ENCODE measurements around the gene MUC2. TPM values are rescaled to one million over a fixed set of nuclear protein-coding genes. Genes with fewer than 3 reads are reported as not detected.
A peak's percentile ranks its signal among the peaks of the same experiment; 100 is the strongest.

Gene MUC2
- polyA plus RNA-seq, 3 donors = not detected

DNA sequence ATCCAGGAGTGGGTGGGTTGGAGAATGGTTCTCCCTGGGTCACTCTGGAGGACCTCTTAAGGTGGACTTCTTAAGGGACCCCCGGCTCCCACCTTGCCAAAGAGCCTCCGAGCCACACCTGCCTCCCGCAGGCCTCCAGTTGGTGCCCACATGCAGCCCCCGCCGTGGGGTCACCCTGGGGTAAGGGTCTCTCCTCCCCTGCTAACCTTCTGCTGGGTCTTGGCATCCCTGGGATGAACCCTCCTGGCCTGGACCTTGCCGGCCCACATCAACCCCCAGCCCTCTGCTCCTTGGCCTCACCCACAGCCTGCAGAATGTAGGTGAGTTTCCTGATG is 25.6 kb upstream of the MUC2 start:
- Histone ChIP-seq H3K9ac (ENCODE audit: insufficient read depth, low read length, poor library complexity, severe bottlenecking) (no peak overlapping the region), H3K4me3 (replicated peaks in 1 of 3; ENCODE audit: low read depth in 2 of 3, low read length in 3 of 3) (no peak overlapping the region), H3K4me1 (ENCODE audit: control insufficient read depth in 1 of 2, insufficient read depth in 2 of 2, low read length in 2 of 2) (no peaks in the 10 kb centered on the region), H2AFZ (ENCODE audit: insufficient read depth, low read depth, low read length, poor library complexity, severe bottlenecking) (no peak overlapping the region), H3K36me3 (replicated peaks in 1 of 2; ENCODE audit: control insufficient read depth in 1 of 2, insufficient read depth in 2 of 2, low read length in 2 of 2) (no peaks in the 10 kb centered on the region), H3K27ac (ENCODE audit: low read depth in 1 of 2, low read length in 2 of 2) (no peak overlapping the region), H4K20me1 (ENCODE audit: insufficient read depth, low read length) (no peaks in the 10 kb centered on the region), H3K4me2 (replicated peaks; ENCODE audit: extremely low read depth, low read length, poor library complexity, severe bottlenecking) (no peak overlapping the region), H3K27me3 (ENCODE audit: control insufficient read depth in 2 of 2, insufficient read depth in 2 of 2, low read length in 2 of 2) (peaks cover 0 to 6% of the 10 kb centered on the region in 2 donors), H3K79me2 (ENCODE audit: insufficient read depth, low read length) (no peaks in the 10 kb centered on the region), H3K9me3 (replicated peaks in 1 of 2; ENCODE audit: control insufficient read depth in 1 of 2, insufficient read depth in 1 of 2, low read length in 2 of 2) (no peaks in the 10 kb centered on the region)
- intact Hi-C loops (cut with micrococcal nuclease) = loop anchor here in 1 of 2 donors (2.0 kb wide), 1 partner anchor 200 kb away; no protein-coding TSS in a partner anchor
- no peak for DNase-seq
- WGBS (ENCODE audit: insufficient coverage) = 100% methylated on average over 3 of the region's 6 CpGs
- peaks cover 7% of the 10 kb centered on the region for H3K4me1 Mint-ChIP-seq
- H3K9me3 Mint-ChIP-seq = peaks cover 0 to 4% (median 0%) of the 10 kb centered on the region in 7 donors
- no peak overlapping the region for H3K4me3 Mint-ChIP-seq
- TF ChIP-seq, protein P1, sequence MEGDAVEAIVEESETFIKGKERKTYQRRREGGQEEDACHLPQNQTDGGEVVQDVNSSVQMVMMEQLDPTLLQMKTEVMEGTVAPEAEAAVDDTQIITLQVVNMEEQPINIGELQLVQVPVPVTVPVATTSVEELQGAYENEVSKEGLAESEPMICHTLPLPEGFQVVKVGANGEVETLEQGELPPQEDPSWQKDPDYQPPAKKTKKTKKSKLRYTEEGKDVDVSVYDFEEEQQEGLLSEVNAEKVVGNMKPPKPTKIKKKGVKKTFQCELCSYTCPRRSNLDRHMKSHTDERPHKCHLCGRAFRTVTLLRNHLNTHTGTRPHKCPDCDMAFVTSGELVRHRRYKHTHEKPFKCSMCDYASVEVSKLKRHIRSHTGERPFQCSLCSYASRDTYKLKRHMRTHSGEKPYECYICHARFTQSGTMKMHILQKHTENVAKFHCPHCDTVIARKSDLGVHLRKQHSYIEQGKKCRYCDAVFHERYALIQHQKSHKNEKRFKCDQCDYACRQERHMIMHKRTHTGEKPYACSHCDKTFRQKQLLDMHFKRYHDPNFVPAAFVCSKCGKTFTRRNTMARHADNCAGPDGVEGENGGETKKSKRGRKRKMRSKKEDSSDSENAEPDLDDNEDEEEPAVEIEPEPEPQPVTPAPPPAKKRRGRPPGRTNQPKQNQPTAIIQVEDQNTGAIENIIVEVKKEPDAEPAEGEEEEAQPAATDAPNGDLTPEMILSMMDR (IDR thresholded peaks at IDR 0.05) = no peak
- no peaks in the 10 kb centered on the region for H3K36me3 Mint-ChIP-seq
- H3K27ac Mint-ChIP-seq = no peak overlapping the region
- peaks cover 20 to 33% (median 23%) of the 10 kb centered on the region in 3 donors for H3K27me3 Mint-ChIP-seq (ENCODE audit: low read depth in 3 of 3)

DNA sequence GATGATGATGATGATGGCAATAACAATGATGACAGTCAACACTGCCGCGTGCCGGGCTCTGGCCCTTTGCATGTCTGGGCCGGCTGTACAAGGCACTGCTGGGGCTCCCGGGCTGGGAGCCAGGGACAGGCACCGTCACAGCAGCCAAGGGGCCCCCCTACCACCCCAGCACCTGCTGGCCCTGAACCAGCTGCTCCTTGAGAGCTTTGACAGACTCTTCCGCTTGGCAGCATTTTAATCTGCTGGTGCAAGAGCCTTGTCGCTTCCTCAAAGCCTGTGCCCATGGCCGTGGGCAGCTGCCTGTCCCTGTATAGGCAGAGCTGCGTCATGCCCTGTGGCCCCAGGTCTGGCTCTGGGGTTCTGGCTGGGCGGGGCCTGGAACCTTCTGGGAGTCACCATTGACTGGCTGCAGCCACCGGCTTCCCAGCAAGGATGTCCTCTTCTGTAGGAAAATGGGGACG is 25.2 kb upstream of the MUC2 start:
- peaks cover 7% of the 10 kb centered on the region for H3K4me1 Mint-ChIP-seq
- Histone ChIP-seq H3K27ac (ENCODE audit: low read depth in 1 of 2, low read length in 2 of 2) (no peak overlapping the region), H3K4me2 (replicated peaks; ENCODE audit: extremely low read depth, low read length, poor library complexity, severe bottlenecking) (no peak overlapping the region), H2AFZ (ENCODE audit: insufficient read depth, low read depth, low read length, poor library complexity, severe bottlenecking) (no peak overlapping the region), H4K20me1 (ENCODE audit: insufficient read depth, low read length) (no peaks in the 10 kb centered on the region), H3K9me3 (replicated peaks in 1 of 2; ENCODE audit: control insufficient read depth in 1 of 2, insufficient read depth in 1 of 2, low read length in 2 of 2) (no peaks in the 10 kb centered on the region), H3K4me1 (ENCODE audit: control insufficient read depth in 1 of 2, insufficient read depth in 2 of 2, low read length in 2 of 2) (no peaks in the 10 kb centered on the region), H3K4me3 (replicated peaks in 1 of 3; ENCODE audit: low read depth in 2 of 3, low read length in 3 of 3) (no peak overlapping the region), H3K27me3 (ENCODE audit: control insufficient read depth in 2 of 2, insufficient read depth in 2 of 2, low read length in 2 of 2) (peaks cover 0 to 6% of the 10 kb centered on the region in 2 donors), H3K79me2 (ENCODE audit: insufficient read depth, low read length) (no peaks in the 10 kb centered on the region), H3K36me3 (replicated peaks in 1 of 2; ENCODE audit: control insufficient read depth in 1 of 2, insufficient read depth in 2 of 2, low read length in 2 of 2) (no peaks in the 10 kb centered on the region), H3K9ac (ENCODE audit: insufficient read depth, low read length, poor library complexity, severe bottlenecking) (no peak overlapping the region)
- H3K9me3 Mint-ChIP-seq = peaks cover 0 to 4% (median 0%) of the 10 kb centered on the region in 7 donors
- no peaks in the 10 kb centered on the region for H3K36me3 Mint-ChIP-seq
- peak overlapping the region in 1 of 7 donors; percentile 37 for H3K27ac Mint-ChIP-seq
- peak in 2 of 3 donors; percentile 6 to 19 for DNase-seq
- intact Hi-C loops (cut with micrococcal nuclease) = loop anchor here in 1 of 2 donors (2.0 kb wide), 1 partner anchor 201 kb away; no protein-coding TSS in a partner anchor
- 32% methylated on average over 11 of the region's 13 CpGs for WGBS (ENCODE audit: insufficient coverage)
- peaks cover 18 to 32% (median 23%) of the 10 kb centered on the region in 3 donors for H3K27me3 Mint-ChIP-seq (ENCODE audit: low read depth in 3 of 3)
- TF ChIP-seq, protein P1 (IDR thresholded peaks at IDR 0.05) = no peak
- H3K4me3 Mint-ChIP-seq = no peak overlapping the region

Data from CD14-positive monocyte (primary cell).